ENCODE measurements around the gene DPP10. TPM values are rescaled to one million over a fixed set of nuclear protein-coding genes. Genes with fewer than 3 reads are reported as not detected.

Gene DPP10
- total and polyA plus RNA-seq, 7 donors = 0.60 to 4.4 (median 3.5) TPM

GRCh38 chr2:115558725-115559124, 1116.3 kb downstream of the DPP10 start:
- H3K4me3 ChIP-seq = no peak overlapping the region
- WGBS, 2 donors = 73 to 87% methylated on average over 1 of the region's 1 CpG
- TF ChIP-seq POLR2AphosphoS5 (IDR thresholded peaks at IDR 0.05) = no peak
- no peak for TF ChIP-seq EP300 (IDR thresholded peaks at IDR 0.05)
- TF ChIP-seq CTCF (IDR thresholded peaks at IDR 0.05) = no peak
- TF ChIP-seq POLR2A (IDR thresholded peaks at IDR 0.05) = no peak
- H3K4me1 ChIP-seq = no peaks in the 10 kb centered on the region
- no peaks in the 10 kb centered on the region for H3K27me3 ChIP-seq
- H3K9me3 ChIP-seq = no peaks in the 10 kb centered on the region
- intact Hi-C loops (cut with DNase I) = no loop called here
- no peak overlapping the region for H3K27ac ChIP-seq
- H3K36me3 ChIP-seq = no peaks in the 10 kb centered on the region
- DNase-seq = no peak

GRCh38 chr2:115560666-115561065, 1118.2 kb downstream of the DPP10 start:
- H3K27me3 ChIP-seq = no peaks in the 10 kb centered on the region
- no peaks in the 10 kb centered on the region for H3K9me3 ChIP-seq
- no peaks in the 10 kb centered on the region for H3K36me3 ChIP-seq
- H3K4me1 ChIP-seq = no peaks in the 10 kb centered on the region
- no peak overlapping the region for H3K27ac ChIP-seq
- WGBS, 2 donors = 89% methylated on average over 4 of the region's 4 CpGs
- no peak overlapping the region for H3K4me3 ChIP-seq
- no peak for DNase-seq
- intact Hi-C loops (cut with DNase I) = no loop called here
- TF ChIP-seq POLR2AphosphoS5 (IDR thresholded peaks at IDR 0.05) = no peak
- no peak for TF ChIP-seq POLR2A (IDR thresholded peaks at IDR 0.05)
- no peak for TF ChIP-seq CTCF (IDR thresholded peaks at IDR 0.05)
- no peak for TF ChIP-seq EP300 (IDR thresholded peaks at IDR 0.05)

GRCh38 chr2:115568643-115569042, 1126.2 kb downstream of the DPP10 start:
- Histone ChIP-seq H3K4me1 (no peaks in the 10 kb centered on the region), H3K4me3 (no peak overlapping the region), H3K9me3 (no peaks in the 10 kb centered on the region), H3K27me3 (no peaks in the 10 kb centered on the region), H3K27ac (no peak overlapping the region), H3K36me3 (no peaks in the 10 kb centered on the region)
- 86 to 94% methylated on average over 1 of the region's 1 CpG for WGBS, 2 donors
- TF ChIP-seq EP300 (IDR thresholded peaks at IDR 0.05) (no peak), POLR2A (IDR thresholded peaks at IDR 0.05) (no peak), POLR2AphosphoS5 (IDR thresholded peaks at IDR 0.05) (no peak), CTCF (IDR thresholded peaks at IDR 0.05) (no peak)
- intact Hi-C loops (cut with DNase I) = no loop called here
- no peak for DNase-seq

- Histone ChIP-seq H3K4me1 (peaks cover 0 to under 1% (median 0%) of the 10 kb centered on the region in 4 donors), H3K27me3 (no peaks in the 10 kb centered on the region), H3K27ac (no peak overlapping the region), H3K36me3 (no peaks in the 10 kb centered on the region), H3K9me3 (no peaks in the 10 kb centered on the region), H3K4me3 (no peak overlapping the region)
- intact Hi-C loops (cut with DNase I) = no loop called here
- DNase-seq = no peak
- 87 to 90% methylated on average over 2 of the region's 2 CpGs for WGBS, 2 donors
- TF ChIP-seq POLR2A (IDR thresholded peaks at IDR 0.05) (no peak), EP300 (IDR thresholded peaks at IDR 0.05) (no peak), CTCF (IDR thresholded peaks at IDR 0.05) (no peak), POLR2AphosphoS5 (IDR thresholded peaks at IDR 0.05) (no peak)
Observed at GRCh38 chr2:115569547-115569946, 1127.1 kb downstream of the DPP10 start.

- H3K4me3 ChIP-seq = no peak overlapping the region
- intact Hi-C loops (cut with DNase I) = no loop called here
- TF ChIP-seq POLR2A (IDR thresholded peaks at IDR 0.05) = no peak
- TF ChIP-seq CTCF (IDR thresholded peaks at IDR 0.05) = no peak
- no peak for TF ChIP-seq EP300 (IDR thresholded peaks at IDR 0.05)
- TF ChIP-seq POLR2AphosphoS5 (IDR thresholded peaks at IDR 0.05) = no peak
Observed at GRCh38 chr2:115572746-115573145, 1130.3 kb downstream of the DPP10 start.

More at GRCh38 chr2:115572746-115573145, 1130.3 kb downstream of the DPP10 start:
- H3K27ac ChIP-seq = no peak overlapping the region
- H3K36me3 ChIP-seq = no peaks in the 10 kb centered on the region
- DNase-seq = no peak
- peaks cover 0 to 2% (median 0%) of the 10 kb centered on the region in 4 donors for H3K4me1 ChIP-seq
- H3K27me3 ChIP-seq = no peaks in the 10 kb centered on the region
- no peaks in the 10 kb centered on the region for H3K9me3 ChIP-seq

Data from sigmoid colon (tissue), 7 donors.